Activated B cell treated with CpG ODN at 0.5 μM for 24 hours (primary cell): ENCODE measurements around the gene FAM180A. TPM values are rescaled to one million over a fixed set of nuclear protein-coding genes. Genes with fewer than 3 reads are reported as not detected.

Source experiments
- ATAC-seq: fragments of 200-7000 bp; cut with Tn5 transposase; one replicate; pipeline ENCODE4 v1.10.0; 2021; ENCODE audit warnings: low read depth, mild to moderate bottlenecking, moderate library complexity
- CTCF ChIA-PET: fragments of 350-600 bp; sonication (Branson Sonifier 250); formaldehyde crosslinking; loops from one replicate; lab custom pipeline; 2021; ENCODE audit warnings: antibody characterized with exemption; lab: Charles Lee
- POLR2A ChIA-PET: fragments of 350-600 bp; sonication (Branson Sonifier 250); formaldehyde crosslinking; loops from one replicate; lab custom pipeline; 2021; ENCODE audit warnings: antibody characterized with exemption; lab: Charles Lee
- DNase-seq: peaks from one replicate; pipeline ENCODE4 v3.0.0; 2022
- H3K27ac Mint-ChIP-seq: one replicate; pipeline ENCODE4 v1.8.0; 2020; ENCODE audit warnings: mixed read lengths
- H3K27me3 Mint-ChIP-seq: one replicate; pipeline ENCODE4 v1.8.0; 2021; ENCODE audit warnings: mixed read lengths
- H3K36me3 Mint-ChIP-seq: one replicate; pipeline ENCODE4 v1.8.0; 2021; ENCODE audit warnings: low read depth, mixed read lengths
- H3K4me1 Mint-ChIP-seq: one replicate; pipeline ENCODE4 v1.8.0; 2021; ENCODE audit warnings: mixed read lengths
- H3K4me3 Mint-ChIP-seq: one replicate; pipeline ENCODE4 v1.8.0; 2020; ENCODE audit warnings: mild to moderate bottlenecking, mixed read lengths
- H3K9me3 Mint-ChIP-seq: one replicate; pipeline ENCODE4 v1.8.0; 2020; ENCODE audit warnings: mixed read lengths
- intact Hi-C: fragments of 100-400 bp; cut with micrococcal nuclease; formaldehyde crosslinking; loops from one replicate; pipeline ENCODE4 v1.15.1; 2024
- total RNA-seq: library from RNA; stranded (reverse); gene quantifications from 2 replicates; pipeline ENCODE4 v1.2.3, GENCODE V29; 2022
- TF ChIP-seq, protein P1 (sequence below): fragments of 200-600 bp; IDR thresholded peaks from one replicate; pipeline ENCODE4 v1.8.0; 2022; ENCODE audit warnings: antibody characterized with exemption, mild to moderate bottlenecking

FAM180A gene
- total RNA-seq, 1 donor from 2014 or later: not detected

DNA sequence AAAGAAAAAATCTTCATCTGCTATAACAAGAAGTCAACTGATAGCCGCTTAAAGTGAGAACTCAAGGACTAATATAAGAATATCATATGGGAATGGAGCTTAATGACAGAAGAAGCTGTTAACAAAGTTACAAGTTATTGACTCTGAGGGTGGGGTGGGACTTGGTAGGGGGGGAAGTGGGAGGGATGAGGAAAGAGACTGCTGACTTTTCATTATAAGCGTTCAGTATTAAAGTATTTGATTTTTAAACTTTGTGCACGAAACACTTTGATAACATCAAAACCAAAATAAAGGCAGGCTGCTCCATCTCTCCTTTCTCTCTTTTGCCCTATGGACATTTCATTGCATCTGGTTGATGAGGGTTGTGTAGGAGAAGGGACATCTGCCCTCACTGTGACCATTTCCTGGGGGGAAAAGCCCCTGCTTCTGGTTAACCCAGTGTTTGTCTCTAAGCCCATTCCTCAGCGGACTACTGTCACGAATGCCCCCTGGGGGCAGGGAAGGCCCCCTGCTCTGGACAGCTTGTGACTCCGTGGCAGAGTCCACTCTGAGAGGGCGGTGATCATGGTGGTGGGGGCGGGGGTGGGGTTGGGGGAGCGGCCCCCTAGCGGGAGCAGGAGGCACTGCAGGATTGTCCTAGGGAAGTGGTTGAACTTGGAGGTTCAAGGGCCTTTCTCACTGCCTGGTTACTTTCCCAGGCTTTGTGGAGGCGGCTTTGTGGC is 38.0 kb downstream of the FAM180A start:
- TF ChIP-seq, protein P1, sequence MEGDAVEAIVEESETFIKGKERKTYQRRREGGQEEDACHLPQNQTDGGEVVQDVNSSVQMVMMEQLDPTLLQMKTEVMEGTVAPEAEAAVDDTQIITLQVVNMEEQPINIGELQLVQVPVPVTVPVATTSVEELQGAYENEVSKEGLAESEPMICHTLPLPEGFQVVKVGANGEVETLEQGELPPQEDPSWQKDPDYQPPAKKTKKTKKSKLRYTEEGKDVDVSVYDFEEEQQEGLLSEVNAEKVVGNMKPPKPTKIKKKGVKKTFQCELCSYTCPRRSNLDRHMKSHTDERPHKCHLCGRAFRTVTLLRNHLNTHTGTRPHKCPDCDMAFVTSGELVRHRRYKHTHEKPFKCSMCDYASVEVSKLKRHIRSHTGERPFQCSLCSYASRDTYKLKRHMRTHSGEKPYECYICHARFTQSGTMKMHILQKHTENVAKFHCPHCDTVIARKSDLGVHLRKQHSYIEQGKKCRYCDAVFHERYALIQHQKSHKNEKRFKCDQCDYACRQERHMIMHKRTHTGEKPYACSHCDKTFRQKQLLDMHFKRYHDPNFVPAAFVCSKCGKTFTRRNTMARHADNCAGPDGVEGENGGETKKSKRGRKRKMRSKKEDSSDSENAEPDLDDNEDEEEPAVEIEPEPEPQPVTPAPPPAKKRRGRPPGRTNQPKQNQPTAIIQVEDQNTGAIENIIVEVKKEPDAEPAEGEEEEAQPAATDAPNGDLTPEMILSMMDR: no peak
- no peak overlapping the region for H3K27ac Mint-ChIP-seq
- H3K4me1 Mint-ChIP-seq: no peaks in the 10 kb centered on the region
- no peaks in the 10 kb centered on the region for H3K36me3 Mint-ChIP-seq
- intact Hi-C loops: no loop called here
- no peaks in the 10 kb centered on the region for H3K27me3 Mint-ChIP-seq
- no peak for DNase-seq
- POLR2A ChIA-PET: no interaction called here
- CTCF ChIA-PET: no interaction called here
- no peak for ATAC-seq
- H3K9me3 Mint-ChIP-seq: no peaks in the 10 kb centered on the region
- H3K4me3 Mint-ChIP-seq: no peak overlapping the region

DNA sequence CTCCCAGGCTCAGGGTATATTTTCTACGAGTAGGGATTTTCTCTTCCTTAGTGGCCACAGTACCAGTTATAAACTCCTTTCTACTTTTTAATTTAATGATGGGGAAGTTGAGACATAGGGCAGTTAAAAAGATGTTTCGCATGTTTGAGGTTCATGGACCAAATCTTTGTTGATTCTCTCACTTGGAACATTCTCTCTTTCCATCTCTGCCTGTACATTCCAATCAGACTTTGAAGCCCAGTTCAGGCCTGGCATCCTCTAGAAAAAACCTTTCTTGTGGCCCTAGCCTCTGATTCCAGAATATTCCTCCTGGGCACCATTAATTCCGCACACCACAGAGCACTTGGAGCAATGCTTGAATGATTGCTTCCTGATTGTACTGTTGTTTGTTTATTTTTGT is 39.1 kb downstream of the FAM180A start:
- H3K4me3 Mint-ChIP-seq: no peak overlapping the region
- ChIA-PET POLR2A (no interaction called here), CTCF (no interaction called here)
- no peaks in the 10 kb centered on the region for H3K27me3 Mint-ChIP-seq
- H3K27ac Mint-ChIP-seq: no peak overlapping the region
- intact Hi-C loops: no loop called here
- no peaks in the 10 kb centered on the region for H3K9me3 Mint-ChIP-seq
- no peaks in the 10 kb centered on the region for H3K4me1 Mint-ChIP-seq
- no peaks in the 10 kb centered on the region for H3K36me3 Mint-ChIP-seq
- TF ChIP-seq, protein P1: no peak
- ATAC-seq (no peak), DNase-seq (no peak)

DNA sequence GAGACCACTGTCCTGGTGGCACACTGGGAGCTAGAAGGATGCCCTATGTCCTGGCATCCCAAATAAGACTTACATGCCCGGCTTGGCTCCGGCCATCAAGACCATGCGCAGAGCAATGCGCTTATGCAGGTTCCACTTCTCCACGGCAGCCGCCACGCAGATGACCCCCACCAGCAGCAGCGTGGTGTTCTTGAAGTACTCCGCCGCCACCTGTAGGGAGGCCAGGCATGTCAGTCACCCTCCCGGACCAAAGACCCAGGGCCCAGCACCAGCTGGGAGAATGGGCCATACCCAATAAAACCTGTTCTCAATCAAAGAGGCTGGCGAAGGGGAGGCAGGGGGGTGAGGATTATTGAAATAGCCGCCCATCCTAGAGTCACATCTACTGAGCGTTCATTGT is 40.6 kb downstream of the FAM180A start:
- Mint-ChIP-seq H3K36me3 (no peaks in the 10 kb centered on the region), H3K4me3 (no peak overlapping the region), H3K4me1 (no peaks in the 10 kb centered on the region), H3K27me3 (no peaks in the 10 kb centered on the region), H3K27ac (no peak overlapping the region), H3K9me3 (no peaks in the 10 kb centered on the region)
- no peak for DNase-seq
- intact Hi-C loops: no loop called here
- no peak for ATAC-seq
- POLR2A ChIA-PET: interaction anchor here (0.6 kb wide), 1 partner anchor 439 kb away, joined by 4 read pairs; no protein-coding TSS in a partner anchor
- TF ChIP-seq, protein P1: no peak
- CTCF ChIA-PET: no interaction called here

DNA sequence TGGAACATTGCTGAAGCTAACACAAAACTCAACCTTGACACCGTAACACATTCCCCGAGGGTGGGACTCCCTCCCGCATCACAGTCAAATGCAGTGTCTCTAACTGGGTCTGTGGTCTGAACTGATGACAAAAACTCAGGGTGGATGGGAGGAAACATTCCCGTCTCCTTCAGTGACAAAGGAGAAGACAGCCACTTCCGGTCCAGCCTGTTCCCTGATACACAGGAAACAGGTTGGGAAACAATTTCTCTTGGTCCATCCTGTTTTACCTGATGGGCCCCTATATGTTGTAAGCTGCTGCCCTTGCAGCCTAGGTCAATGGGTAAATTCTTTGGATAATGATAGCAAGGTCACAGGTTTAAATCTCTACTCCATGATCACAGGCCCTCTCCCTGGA is 41.0 kb downstream of the FAM180A start:
- Mint-ChIP-seq H3K9me3 (no peaks in the 10 kb centered on the region), H3K4me1 (no peaks in the 10 kb centered on the region), H3K36me3 (no peaks in the 10 kb centered on the region), H3K27me3 (no peaks in the 10 kb centered on the region), H3K27ac (no peak overlapping the region), H3K4me3 (no peak overlapping the region)
- ChIA-PET CTCF (no interaction called here), POLR2A (no interaction called here)
- ATAC-seq: no peak
- TF ChIP-seq, protein P1: no peak
- no peak for DNase-seq
- intact Hi-C loops: no loop called here

DNA sequence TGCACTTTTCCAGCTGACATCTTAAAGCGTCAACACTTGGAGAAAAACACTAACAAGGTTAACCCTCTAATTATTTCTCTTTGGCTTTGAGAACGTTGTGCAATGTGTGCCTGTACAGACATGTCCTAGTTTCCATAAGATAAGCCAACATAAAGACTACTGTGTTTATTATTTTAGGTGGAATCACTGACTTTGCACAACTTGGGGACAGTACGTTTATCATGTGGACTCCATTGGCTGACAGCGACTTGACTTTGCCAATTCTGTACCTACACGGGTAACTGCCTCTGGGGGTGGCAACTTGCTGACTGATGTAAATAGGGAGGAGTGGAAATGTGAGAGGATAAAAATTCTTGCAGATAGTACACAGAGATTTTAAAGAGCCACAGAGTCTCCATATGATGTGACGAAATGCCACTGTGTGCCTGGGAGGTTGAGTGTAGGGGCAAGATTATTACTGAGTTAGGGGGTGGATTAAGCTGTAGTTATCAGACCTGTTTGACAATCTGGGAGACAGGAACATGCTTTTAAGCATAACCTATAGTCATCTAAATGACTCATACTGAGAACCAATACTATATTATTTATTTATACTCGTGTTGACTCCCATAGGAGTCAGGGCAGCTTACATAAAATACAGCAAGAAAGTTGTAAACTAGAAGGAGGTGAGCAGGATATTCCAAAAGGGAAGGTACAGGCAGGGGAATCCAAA is 41.6 kb downstream of the FAM180A start:
- no peaks in the 10 kb centered on the region for H3K4me1 Mint-ChIP-seq
- TF ChIP-seq, protein P1: no peak
- ChIA-PET POLR2A (no interaction called here), CTCF (no interaction called here)
- H3K4me3 Mint-ChIP-seq: no peak overlapping the region
- no peaks in the 10 kb centered on the region for H3K27me3 Mint-ChIP-seq
- H3K27ac Mint-ChIP-seq: no peak overlapping the region
- no peaks in the 10 kb centered on the region for H3K9me3 Mint-ChIP-seq
- no peak for ATAC-seq
- intact Hi-C loops: no loop called here
- no peaks in the 10 kb centered on the region for H3K36me3 Mint-ChIP-seq
- no peak for DNase-seq
